ENCODE data around the gene ANXA3.

Gene ANXA3

DNA sequence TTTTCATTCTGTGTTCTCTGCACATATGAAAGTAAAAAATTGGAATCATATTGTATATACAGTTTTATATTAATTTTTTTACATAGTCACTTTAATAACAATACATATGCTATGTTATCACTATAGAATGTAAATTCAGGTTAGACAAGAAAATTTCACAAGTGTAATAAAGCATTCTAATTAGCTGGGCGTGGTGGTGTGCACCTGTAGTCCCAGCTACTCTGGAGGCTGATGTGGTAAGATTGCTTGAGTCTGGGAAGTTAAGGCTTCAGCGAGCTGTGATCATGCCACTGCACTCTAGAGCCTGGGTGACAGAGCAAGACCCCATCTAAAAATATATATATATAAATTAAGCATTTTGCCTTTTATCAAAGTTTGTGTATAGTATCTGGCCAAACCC is 95.7 kb downstream of the ANXA3 start:
- in situ Hi-C loops (cut with MboI; ENCODE audit: low sequenced_read_pairs, unreplicated experiment), result no loop called here
- DNase-seq (ENCODE audit: low spot score), result no peak
- TF ChIP-seq, protein P1, sequence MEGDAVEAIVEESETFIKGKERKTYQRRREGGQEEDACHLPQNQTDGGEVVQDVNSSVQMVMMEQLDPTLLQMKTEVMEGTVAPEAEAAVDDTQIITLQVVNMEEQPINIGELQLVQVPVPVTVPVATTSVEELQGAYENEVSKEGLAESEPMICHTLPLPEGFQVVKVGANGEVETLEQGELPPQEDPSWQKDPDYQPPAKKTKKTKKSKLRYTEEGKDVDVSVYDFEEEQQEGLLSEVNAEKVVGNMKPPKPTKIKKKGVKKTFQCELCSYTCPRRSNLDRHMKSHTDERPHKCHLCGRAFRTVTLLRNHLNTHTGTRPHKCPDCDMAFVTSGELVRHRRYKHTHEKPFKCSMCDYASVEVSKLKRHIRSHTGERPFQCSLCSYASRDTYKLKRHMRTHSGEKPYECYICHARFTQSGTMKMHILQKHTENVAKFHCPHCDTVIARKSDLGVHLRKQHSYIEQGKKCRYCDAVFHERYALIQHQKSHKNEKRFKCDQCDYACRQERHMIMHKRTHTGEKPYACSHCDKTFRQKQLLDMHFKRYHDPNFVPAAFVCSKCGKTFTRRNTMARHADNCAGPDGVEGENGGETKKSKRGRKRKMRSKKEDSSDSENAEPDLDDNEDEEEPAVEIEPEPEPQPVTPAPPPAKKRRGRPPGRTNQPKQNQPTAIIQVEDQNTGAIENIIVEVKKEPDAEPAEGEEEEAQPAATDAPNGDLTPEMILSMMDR (IDR thresholded peaks at IDR 0.05; ENCODE audit: borderline replicate concordance, control extremely low read depth, extremely low read depth, insufficient read depth, missing control alignments), result no peak

DNA sequence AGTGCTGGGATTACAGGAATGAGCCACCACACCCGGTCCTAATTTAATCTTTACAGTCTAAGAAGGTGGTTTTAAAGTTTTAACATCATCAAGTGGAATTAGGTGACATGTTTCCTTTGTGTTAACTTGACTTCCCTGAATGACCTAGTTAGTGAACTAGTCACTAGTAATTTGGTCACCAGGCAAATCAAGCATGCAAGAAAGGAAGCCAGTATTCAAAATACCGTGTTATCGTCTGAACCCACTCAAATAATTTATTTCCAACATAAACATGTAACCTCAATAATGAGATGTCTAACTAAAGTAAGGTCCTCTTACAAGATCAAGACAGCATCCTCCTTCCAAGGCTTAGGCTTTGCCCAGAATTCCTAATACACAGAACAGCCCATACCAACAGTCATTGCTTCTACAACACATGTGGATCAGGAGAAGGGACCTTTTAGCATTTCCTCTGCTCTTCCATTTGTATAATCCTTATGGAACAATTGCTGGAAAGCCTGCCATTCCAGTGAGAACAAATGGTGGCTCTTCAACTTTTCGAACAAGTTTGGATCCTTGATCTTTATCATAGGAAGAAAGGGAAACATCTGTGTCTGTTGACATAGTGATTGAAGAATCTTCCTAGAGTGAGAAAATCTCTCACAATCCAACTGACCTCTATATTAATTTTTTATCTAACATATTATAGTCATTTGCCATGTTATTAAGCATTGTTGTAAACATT is 97.2 kb downstream of the ANXA3 start:
- DNase-seq (ENCODE audit: low spot score), result no peak
- in situ Hi-C loops (cut with MboI; ENCODE audit: low sequenced_read_pairs, unreplicated experiment), result no loop called here

DNA sequence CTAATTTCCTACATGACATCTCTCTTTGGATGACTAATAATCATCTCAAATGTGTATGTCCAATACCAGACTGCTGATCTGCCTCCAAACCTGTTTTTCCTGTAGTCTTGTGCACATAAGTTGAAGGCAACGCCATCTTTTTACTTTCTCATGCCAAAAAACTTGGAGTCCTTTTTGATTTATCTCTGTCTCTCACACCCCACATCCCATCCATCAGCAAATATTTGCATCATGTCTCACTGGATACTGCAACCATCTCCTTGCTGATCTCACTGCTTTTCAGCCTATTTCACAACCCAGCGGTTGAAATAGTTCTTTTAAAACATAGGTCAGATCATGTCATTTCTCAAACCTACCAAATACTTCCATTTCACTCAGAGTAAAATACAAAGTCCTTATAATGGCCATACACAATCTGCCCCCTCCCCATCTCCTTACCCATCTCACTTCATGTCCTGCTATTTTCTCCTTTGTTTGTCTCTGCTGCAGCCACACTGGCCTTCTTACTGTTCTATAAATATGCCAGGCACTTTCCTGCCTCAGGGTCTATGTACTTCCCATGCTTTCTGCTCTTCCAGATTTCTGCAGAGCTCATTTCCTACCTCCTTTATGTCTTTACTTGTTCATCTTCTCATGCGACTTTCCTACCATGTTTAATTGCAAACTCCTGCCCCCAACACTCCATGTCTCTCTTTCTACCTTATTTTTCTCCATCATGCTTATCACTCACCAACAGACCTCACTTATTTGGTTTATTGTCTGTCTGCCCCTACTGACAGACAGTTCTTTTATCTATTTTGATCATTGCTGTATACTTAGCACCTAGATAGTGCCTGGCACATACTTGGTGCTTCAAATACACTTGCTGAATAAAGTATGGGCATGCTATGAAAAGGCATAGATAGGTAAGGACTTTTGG is 98.8 kb downstream of the ANXA3 start:
- TF ChIP-seq, protein P1 (IDR thresholded peaks at IDR 0.05; ENCODE audit: borderline replicate concordance, control extremely low read depth, extremely low read depth, insufficient read depth, missing control alignments), result no peak
- no peak for DNase-seq (ENCODE audit: low spot score)
- in situ Hi-C loops (cut with MboI; ENCODE audit: low sequenced_read_pairs, unreplicated experiment), result no loop called here

More for the DNA sequence above, 97.2 kb downstream of the ANXA3 start:
- TF ChIP-seq, protein P1 (IDR thresholded peaks at IDR 0.05; ENCODE audit: borderline replicate concordance, control extremely low read depth, extremely low read depth, insufficient read depth, missing control alignments), result no peak

DNA sequence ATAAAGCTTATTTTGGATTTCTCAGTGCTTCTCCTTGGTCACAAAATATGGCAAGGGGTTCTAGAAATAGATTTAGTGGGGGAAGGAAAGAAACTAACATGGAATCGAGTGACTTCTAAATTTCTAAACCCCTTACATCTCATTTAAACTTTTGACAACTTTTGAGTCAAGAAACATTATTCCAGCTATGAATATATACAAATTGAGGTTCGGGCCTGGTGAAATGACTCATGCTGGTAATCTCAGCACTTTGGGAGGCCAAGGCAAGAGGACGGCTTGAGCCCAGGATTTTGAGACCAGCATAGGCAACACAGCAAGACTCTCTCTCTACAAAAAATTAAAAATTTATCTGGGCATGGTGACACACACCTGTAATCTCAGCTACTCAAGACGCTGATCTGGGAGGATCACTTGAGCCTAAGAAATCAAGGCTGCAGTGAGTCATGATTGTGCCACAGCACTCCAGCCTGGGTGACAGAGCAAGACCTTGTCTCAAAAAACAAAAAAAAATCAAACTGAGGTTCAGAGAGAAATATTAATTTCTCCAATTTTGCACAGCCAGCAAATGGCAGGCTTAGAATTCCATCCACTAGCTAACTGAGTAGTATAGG is 99.8 kb downstream of the ANXA3 start:
- no peak for DNase-seq (ENCODE audit: low spot score)
- in situ Hi-C loops (cut with MboI; ENCODE audit: low sequenced_read_pairs, unreplicated experiment), result no loop called here
- TF ChIP-seq, protein P1 (IDR thresholded peaks at IDR 0.05; ENCODE audit: borderline replicate concordance, control extremely low read depth, extremely low read depth, insufficient read depth, missing control alignments), result no peak

DNA sequence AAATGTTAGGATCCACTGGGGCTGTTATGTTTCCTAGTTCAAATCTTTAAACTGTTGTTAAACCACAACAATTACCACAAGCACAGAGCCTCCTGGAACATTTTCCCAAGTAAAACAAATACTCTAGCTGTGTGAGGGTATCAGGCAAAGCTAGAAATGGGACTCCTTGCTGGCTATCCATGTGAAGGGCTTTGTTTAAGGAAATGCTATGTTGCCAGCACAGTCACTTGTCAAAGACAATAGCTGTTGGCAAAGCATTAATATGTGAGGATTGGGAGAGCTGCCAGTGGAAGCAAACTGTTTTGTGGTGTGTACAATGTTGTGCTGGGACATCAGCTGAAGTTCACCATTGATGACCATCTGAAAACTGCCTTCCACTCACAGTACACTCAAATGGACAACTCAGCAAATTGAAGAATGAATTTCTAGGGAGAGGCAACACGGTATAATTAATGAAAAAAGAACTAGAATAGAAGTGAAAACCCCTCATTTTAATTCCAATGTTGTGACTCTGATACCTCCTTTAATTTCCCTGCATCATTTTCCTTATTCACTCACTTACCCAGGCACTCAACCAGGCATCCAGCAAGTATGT is 100.8 kb downstream of the ANXA3 start:
- in situ Hi-C loops (cut with MboI; ENCODE audit: low sequenced_read_pairs, unreplicated experiment), result no loop called here
- TF ChIP-seq, protein P1 (IDR thresholded peaks at IDR 0.05; ENCODE audit: borderline replicate concordance, control extremely low read depth, extremely low read depth, insufficient read depth, missing control alignments), result no peak

DNA sequence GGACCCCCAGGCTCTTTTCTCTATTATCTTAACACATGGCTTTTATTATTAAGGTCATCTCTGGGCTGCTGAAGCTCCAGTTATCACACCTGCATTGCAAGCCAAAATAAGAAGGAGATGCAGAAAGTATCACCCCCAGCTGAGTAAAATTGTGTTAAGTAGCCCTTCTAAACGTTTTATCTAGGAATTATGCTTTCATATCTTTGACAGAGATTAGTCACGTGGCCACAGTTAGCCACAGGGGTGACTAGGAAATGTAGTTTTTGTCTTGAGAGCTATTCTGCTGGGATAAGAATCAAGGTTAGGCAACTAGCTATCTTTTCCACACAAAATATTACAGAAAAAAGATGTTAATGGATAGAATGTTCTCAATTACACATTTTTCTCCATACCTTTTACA is 102.1 kb downstream of the ANXA3 start:
- no peak for DNase-seq (ENCODE audit: low spot score)
- in situ Hi-C loops (cut with MboI; ENCODE audit: low sequenced_read_pairs, unreplicated experiment), result no loop called here
- TF ChIP-seq, protein P1 (IDR thresholded peaks at IDR 0.05; ENCODE audit: borderline replicate concordance, control extremely low read depth, extremely low read depth, insufficient read depth, missing control alignments), result no peak

More for the DNA sequence above, 100.8 kb downstream of the ANXA3 start:
- no peak for DNase-seq (ENCODE audit: low spot score)
